ENCODE data around the gene ABLIM2. TPM values are rescaled to one million over a fixed set of nuclear protein-coding genes. Genes with fewer than 3 reads are reported as not detected.

Gene ABLIM2
- total and polyA plus RNA-seq, 3 donors from 2014 or later, result 5.2 to 7.5 (median 6.9) TPM

GRCh38 chr4:8002525-8003309 lies 155.9 kb downstream of the ABLIM2 start:
- Histone ChIP-seq H3K4me1 (no peaks in the 10 kb centered on the region), H3K36me3 (ENCODE audit: low read depth, missing control alignments) (no peaks in the 10 kb centered on the region), H3K27ac (no peak overlapping the region)

GRCh38 chr4:8001564-8002355 lies 156.9 kb downstream of the ABLIM2 start:
- no peak for TF ChIP-seq CTCF (IDR thresholded peaks at IDR 0.05)
- no peak for TF ChIP-seq POLR2A (IDR thresholded peaks at IDR 0.05)
- intact Hi-C loops (cut with DNase I; ENCODE audit: low total_unique reads), result no loop called here
- Histone ChIP-seq H3K27me3 (no peaks in the 10 kb centered on the region), H3K36me3 (ENCODE audit: low read depth, missing control alignments) (no peaks in the 10 kb centered on the region), H3K9me3 (no peaks in the 10 kb centered on the region), H3K27ac (no peak overlapping the region), H3K4me3 (no peak overlapping the region), H3K4me1 (no peaks in the 10 kb centered on the region)
- no peak for DNase-seq
- WGBS, 2 donors, result 89 to 92% methylated on average over 12 to 15 of the region's 15 CpGs

More at GRCh38 chr4:8002525-8003309, 155.9 kb downstream of the ABLIM2 start:
- TF ChIP-seq POLR2A (IDR thresholded peaks at IDR 0.05) (no peak), CTCF (IDR thresholded peaks at IDR 0.05) (no peak)
- H3K27me3 ChIP-seq, result no peaks in the 10 kb centered on the region
- intact Hi-C loops (cut with DNase I; ENCODE audit: low total_unique reads), result no loop called here
- no peak for DNase-seq
- H3K9me3 ChIP-seq, result no peaks in the 10 kb centered on the region
- 79 to 80% methylated on average over 23 of the region's 23 CpGs for WGBS, 2 donors
- no peak overlapping the region for H3K4me3 ChIP-seq

GRCh38 chr4:8000721-8001491 lies 157.7 kb downstream of the ABLIM2 start:
- intact Hi-C loops (cut with DNase I; ENCODE audit: low total_unique reads), result no loop called here
- TF ChIP-seq POLR2A (IDR thresholded peaks at IDR 0.05) (no peak), CTCF (IDR thresholded peaks at IDR 0.05) (no peak)
- Histone ChIP-seq H3K27ac (no peak overlapping the region), H3K4me3 (no peak overlapping the region), H3K9me3 (no peaks in the 10 kb centered on the region), H3K36me3 (ENCODE audit: low read depth, missing control alignments) (no peaks in the 10 kb centered on the region), H3K27me3 (no peaks in the 10 kb centered on the region), H3K4me1 (no peaks in the 10 kb centered on the region)
- DNase-seq, result no peak
- 89 to 95% methylated on average over 13 to 25 of the region's 25 CpGs for WGBS, 2 donors

- intact Hi-C loops (cut with DNase I; ENCODE audit: low total_unique reads), result no loop called here
- Histone ChIP-seq H3K4me3 (no peak overlapping the region), H3K27ac (no peak overlapping the region), H3K4me1 (no peaks in the 10 kb centered on the region), H3K27me3 (no peaks in the 10 kb centered on the region), H3K36me3 (ENCODE audit: low read depth, missing control alignments) (no peaks in the 10 kb centered on the region), H3K9me3 (no peaks in the 10 kb centered on the region)
- TF ChIP-seq CTCF (IDR thresholded peaks at IDR 0.05), result no peak
- 69 to 87% methylated on average over 5 to 8 of the region's 8 CpGs for WGBS, 2 donors
- DNase-seq, result no peak
These were observed 158.4 kb downstream of the ABLIM2 start for GRCh38 chr4:8000247-8000646.
